ENCODE data around the gene TK1. TPM values are rescaled to one million over a fixed set of nuclear protein-coding genes. Genes with fewer than 3 reads are reported as not detected.

Gene TK1
- total RNA-seq, 2 donors from 2014 or later, result 81.0 to 97.4 TPM

- WGBS, 2 experiments (ENCODE audit: insufficient coverage in 1 of 2, insufficient read length in 1 of 2), result 94 to 98% methylated on average over 10 to 14 of the region's 14 CpGs
- peak overlapping the region; percentile 48 for H3K27ac Mint-ChIP-seq
- no peaks in the 10 kb centered on the region for H3K27me3 Mint-ChIP-seq (ENCODE audit: insufficient read depth)
- no peak overlapping the region for H3K4me3 Mint-ChIP-seq
- TF ChIP-seq CTCF (conservative IDR thresholded peaks at IDR 0.05), result no peak
- no peak overlapping the region for H3K27ac ChIP-seq (ENCODE audit: low read depth, low read length)
- H3K36me3 ChIP-seq (ENCODE audit: control insufficient read depth, insufficient read depth, low read length), result peaks cover 81% of the 10 kb centered on the region
- no peak for DNase-seq
- H3K36me3 Mint-ChIP-seq (ENCODE audit: low read depth), result peaks cover 63% of the 10 kb centered on the region
- no peak overlapping the region for H3K9ac ChIP-seq (ENCODE audit: extremely low read depth, low read length, poor library complexity, severe bottlenecking)
- no peak overlapping the region for H3K4me3 ChIP-seq (ENCODE audit: low read length)
- H3K9me3 Mint-ChIP-seq, result no peaks in the 10 kb centered on the region
- peaks cover 17% of the 10 kb centered on the region for H3K4me1 Mint-ChIP-seq
- peaks cover 3% of the 10 kb centered on the region for H3K4me1 ChIP-seq (ENCODE audit: control insufficient read depth, insufficient read depth, low read length)
- no peaks in the 10 kb centered on the region for H3K27me3 ChIP-seq (ENCODE audit: control insufficient read depth, insufficient read depth, low read length, poor library complexity, severe bottlenecking)
- no peaks in the 10 kb centered on the region for H3K9me3 ChIP-seq (ENCODE audit: control insufficient read depth, low read length)
These were observed 6.8 kb downstream of the TK1 start for GRCh38 chr17:78180083-78180482.

DNA sequence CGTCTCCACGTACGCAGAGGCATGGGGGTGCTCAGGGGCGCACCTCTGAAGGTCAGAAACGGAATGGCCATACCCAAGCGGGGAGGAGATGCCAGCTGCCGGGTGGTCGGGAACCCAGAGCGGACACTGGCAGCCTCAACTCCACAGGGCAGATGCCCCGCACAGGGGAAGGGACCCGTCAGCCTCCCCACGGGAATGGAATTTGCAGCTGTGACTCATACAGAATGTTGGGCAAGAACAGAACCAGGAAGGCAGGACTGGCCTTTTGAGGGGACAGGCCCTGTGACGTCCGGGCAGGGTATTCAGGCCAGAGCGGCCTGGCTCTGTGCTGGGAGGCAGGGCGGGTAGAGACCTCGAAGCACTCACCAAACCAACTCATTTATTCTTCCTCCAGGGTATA is 7.5 kb downstream of the TK1 start:
- Histone ChIP-seq H3K9me3 (ENCODE audit: control insufficient read depth, low read length) (no peaks in the 10 kb centered on the region), H3K27ac (ENCODE audit: low read depth, low read length) (no peak overlapping the region), H3K36me3 (ENCODE audit: control insufficient read depth, insufficient read depth, low read length) (peaks cover 81% of the 10 kb centered on the region), H3K4me1 (ENCODE audit: control insufficient read depth, insufficient read depth, low read length) (no peaks in the 10 kb centered on the region), H3K9ac (ENCODE audit: extremely low read depth, low read length, poor library complexity, severe bottlenecking) (no peak overlapping the region), H3K4me3 (ENCODE audit: low read length) (no peak overlapping the region), H3K27me3 (ENCODE audit: control insufficient read depth, insufficient read depth, low read length, poor library complexity, severe bottlenecking) (no peaks in the 10 kb centered on the region)
- Mint-ChIP-seq H3K27ac (peak overlapping the region; percentile 48), H3K4me3 (no peak overlapping the region), H3K4me1 (peaks cover 12% of the 10 kb centered on the region), H3K36me3 (ENCODE audit: low read depth) (peaks cover 60% of the 10 kb centered on the region), H3K9me3 (no peaks in the 10 kb centered on the region), H3K27me3 (ENCODE audit: insufficient read depth) (no peaks in the 10 kb centered on the region)
- TF ChIP-seq CTCF (conservative IDR thresholded peaks at IDR 0.05), result no peak
- DNase-seq, result peak; percentile 53
- WGBS, 2 experiments (ENCODE audit: insufficient coverage in 1 of 2, insufficient read length in 1 of 2), result 96 to 97% methylated on average over 12 to 17 of the region's 17 CpGs

GRCh38 chr17:78176548-78177025 is 10.3 kb downstream of the TK1 start:
- whole genome bisulfite sequencing, 2 experiments (ENCODE audit: insufficient coverage in 1 of 2, insufficient read length in 1 of 2), result 43 to 78% methylated on average over 6 to 11 of the region's 14 CpGs
- DNase-seq, result peak; percentile 97
- H3K4me3 Mint-ChIP-seq, result no peak overlapping the region
- Histone ChIP-seq H3K4me1 (ENCODE audit: control insufficient read depth, insufficient read depth, low read length) (peaks cover 4% of the 10 kb centered on the region), H3K9me3 (ENCODE audit: control insufficient read depth, low read length) (no peaks in the 10 kb centered on the region), H3K27ac (ENCODE audit: low read depth, low read length) (no peak overlapping the region), H3K36me3 (ENCODE audit: control insufficient read depth, insufficient read depth, low read length) (peaks cover 70% of the 10 kb centered on the region), H3K9ac (ENCODE audit: extremely low read depth, low read length, poor library complexity, severe bottlenecking) (no peak overlapping the region), H3K4me3 (ENCODE audit: low read length) (no peak overlapping the region), H3K27me3 (ENCODE audit: control insufficient read depth, insufficient read depth, low read length, poor library complexity, severe bottlenecking) (no peaks in the 10 kb centered on the region)
- no peaks in the 10 kb centered on the region for H3K27me3 Mint-ChIP-seq (ENCODE audit: insufficient read depth)
- no peaks in the 10 kb centered on the region for H3K9me3 Mint-ChIP-seq
- H3K27ac Mint-ChIP-seq, result peak overlapping the region; percentile 72
- TF ChIP-seq CTCF (conservative IDR thresholded peaks at IDR 0.05), result peak; percentile 97
- peaks cover 20% of the 10 kb centered on the region for H3K4me1 Mint-ChIP-seq
- H3K36me3 Mint-ChIP-seq (ENCODE audit: low read depth), result peaks cover 54% of the 10 kb centered on the region

Measured in endodermal cell (in vitro differentiated cells).